Tibial artery (tissue), 4 donors: ENCODE measurements around the gene TAC4.

Source experiments
- DNase-seq, 2 donors: peaks; one replicate each; pipeline ENCODE4 v3.0.0-alpha.2; 2019
- H3K27ac ChIP-seq, 2 donors: fragments of 200-600 bp; sonication (generic) in 1 of 2; 1 replicate in 1 of 2; 2 replicates in 1 of 2; pipeline ENCODE4 v1.5.1; 2018 to 2019; ENCODE audit warnings: mild to moderate bottlenecking in 1 of 2
- H3K27me3 ChIP-seq, 2 donors: fragments of 200-600 bp; sonication (generic) in 1 of 2; one replicate each; pipeline versions ENCODE4 v1.5.1 to v1.6.0; 2016 to 2019
- H3K36me3 ChIP-seq, 3 donors: fragments of 200-600 bp; sonication (generic) in 2 of 3; one replicate each; pipeline ENCODE4 v1.5.1; 2016 to 2019; ENCODE audit warnings: mild to moderate bottlenecking in 2 of 3
- H3K4me1 ChIP-seq, 4 donors: fragments of 200-600 bp; sonication (generic) in 2 of 4; 1 replicate in 3 of 4; 2 replicates in 1 of 4; pipeline ENCODE4 v1.5.1; 2016 to 2019
- H3K4me3 ChIP-seq, 2 donors: fragments of 200-600 bp; sonication (generic) in 1 of 2; 1 replicate in 1 of 2; 2 replicates in 1 of 2; pipeline ENCODE4 v1.5.1; 2018 to 2019; ENCODE audit warnings: mild to moderate bottlenecking in 2 of 2
- H3K9me3 ChIP-seq, 3 donors: fragments of 200-600 bp; sonication (generic) in 1 of 3; one replicate each; pipeline ENCODE4 v1.5.1; 2016 to 2019
- intact Hi-C: fragments of 100-400 bp; cut with DNase I; formaldehyde crosslinking; loops from one replicate; pipeline ENCODE4 v1.15.0; 2023; ENCODE audit warnings: low total_unique reads
- TF ChIP-seq, protein P1 (sequence below), 2 experiments: fragments of 200-600 bp in 1 of 2; fragments of 450-650 bp in 1 of 2; IDR thresholded peaks; one replicate each; pipeline ENCODE4 v1.5.1; 2017 to 2019; ENCODE audit warnings: antibody characterized with exemption in 2 of 2, mild to moderate bottlenecking in 1 of 2, moderate library complexity in 1 of 2

Gene TAC4, protein sequence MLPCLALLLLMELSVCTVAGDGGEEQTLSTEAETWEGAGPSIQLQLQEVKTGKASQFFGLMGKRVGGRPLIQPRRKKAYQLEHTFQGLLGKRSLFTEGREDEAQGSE

GRCh38 chr17:49848019-49848473, at the start of gene TAC4:
Gene TAC4, minus strand, starts transcription at chr17:49848069. Its CDS starts 52 bp downstream, at chr17:49848017.
- intact Hi-C loops: loop anchor here (10.0 kb wide), 1 partner anchor 53 kb away; no protein-coding TSS in a partner anchor
- H3K9me3 ChIP-seq: no peaks in the 10 kb centered on the region
- peaks cover 0 to 20% (median 0%) of the 10 kb centered on the region in 3 donors for H3K36me3 ChIP-seq
- no peaks in the 10 kb centered on the region for H3K27me3 ChIP-seq
- no peak within 1 kb of the TSS for H3K4me3 ChIP-seq
- peak in 1 of 2 donors; percentile 37 for DNase-seq
- peaks cover 0 to 54% (median 36%) of the 10 kb centered on the region in 4 donors for H3K4me1 ChIP-seq
- TF ChIP-seq, protein P1, sequence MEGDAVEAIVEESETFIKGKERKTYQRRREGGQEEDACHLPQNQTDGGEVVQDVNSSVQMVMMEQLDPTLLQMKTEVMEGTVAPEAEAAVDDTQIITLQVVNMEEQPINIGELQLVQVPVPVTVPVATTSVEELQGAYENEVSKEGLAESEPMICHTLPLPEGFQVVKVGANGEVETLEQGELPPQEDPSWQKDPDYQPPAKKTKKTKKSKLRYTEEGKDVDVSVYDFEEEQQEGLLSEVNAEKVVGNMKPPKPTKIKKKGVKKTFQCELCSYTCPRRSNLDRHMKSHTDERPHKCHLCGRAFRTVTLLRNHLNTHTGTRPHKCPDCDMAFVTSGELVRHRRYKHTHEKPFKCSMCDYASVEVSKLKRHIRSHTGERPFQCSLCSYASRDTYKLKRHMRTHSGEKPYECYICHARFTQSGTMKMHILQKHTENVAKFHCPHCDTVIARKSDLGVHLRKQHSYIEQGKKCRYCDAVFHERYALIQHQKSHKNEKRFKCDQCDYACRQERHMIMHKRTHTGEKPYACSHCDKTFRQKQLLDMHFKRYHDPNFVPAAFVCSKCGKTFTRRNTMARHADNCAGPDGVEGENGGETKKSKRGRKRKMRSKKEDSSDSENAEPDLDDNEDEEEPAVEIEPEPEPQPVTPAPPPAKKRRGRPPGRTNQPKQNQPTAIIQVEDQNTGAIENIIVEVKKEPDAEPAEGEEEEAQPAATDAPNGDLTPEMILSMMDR (IDR thresholded peaks at IDR 0.05): no peak
- peak within 1 kb of the TSS in 1 of 2 donors; percentile 27 for H3K27ac ChIP-seq

DNA sequence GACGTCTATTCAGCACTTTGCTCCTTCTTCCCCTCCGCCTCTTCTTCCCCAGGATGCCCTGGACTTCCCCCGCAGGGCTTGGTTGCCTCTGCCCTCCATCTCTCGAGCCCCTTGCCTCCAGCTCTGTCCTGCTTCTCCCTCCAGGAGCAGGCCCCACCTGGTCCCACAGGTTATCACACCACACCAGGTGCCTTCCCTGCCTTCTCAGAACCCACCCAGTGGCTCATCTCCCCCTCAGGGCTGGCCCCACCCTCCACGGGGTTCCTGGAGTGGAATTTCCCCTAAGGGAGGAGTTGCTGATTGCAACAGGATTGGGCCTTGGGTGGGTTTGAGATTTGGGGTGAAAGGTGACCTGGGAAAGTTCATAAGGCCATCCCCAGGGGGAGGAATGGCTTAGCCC, 49.0 kb upstream of the TAC4 start:
- Histone ChIP-seq H3K36me3 (no peaks in the 10 kb centered on the region), H3K9me3 (no peaks in the 10 kb centered on the region), H3K4me1 (peaks cover 0 to 2% (median under 1%) of the 10 kb centered on the region in 4 donors), H3K27ac (no peak overlapping the region), H3K4me3 (no peak overlapping the region), H3K27me3 (peaks cover 0 to 22% of the 10 kb centered on the region in 2 donors)
- no peak for DNase-seq
- TF ChIP-seq, protein P1 (IDR thresholded peaks at IDR 0.05): no peak
- intact Hi-C loops: no loop called here

- DNase-seq: no peak
- Histone ChIP-seq H3K9me3 (no peaks in the 10 kb centered on the region), H3K27me3 (peaks cover 0 to 24% of the 10 kb centered on the region in 2 donors), H3K4me3 (no peak overlapping the region), H3K4me1 (no peaks in the 10 kb centered on the region), H3K36me3 (no peaks in the 10 kb centered on the region), H3K27ac (no peak overlapping the region)
- TF ChIP-seq, protein P1 (IDR thresholded peaks at IDR 0.05): no peak
- intact Hi-C loops: no loop called here
These were observed 48.4 kb upstream of the TAC4 start for GRCh38 chr17:49896222-49896621.

- intact Hi-C loops: no loop called here
- Histone ChIP-seq H3K27me3 (peaks cover 0 to 27% of the 10 kb centered on the region in 2 donors), H3K27ac (no peak overlapping the region), H3K4me3 (no peak overlapping the region), H3K4me1 (peaks cover 0 to under 1% (median 0%) of the 10 kb centered on the region in 4 donors), H3K36me3 (no peaks in the 10 kb centered on the region), H3K9me3 (no peaks in the 10 kb centered on the region)
- DNase-seq: no peak
- TF ChIP-seq, protein P1 (IDR thresholded peaks at IDR 0.05): no peak
These were observed 47.9 kb upstream of the TAC4 start for GRCh38 chr17:49895812-49896211.

DNA sequence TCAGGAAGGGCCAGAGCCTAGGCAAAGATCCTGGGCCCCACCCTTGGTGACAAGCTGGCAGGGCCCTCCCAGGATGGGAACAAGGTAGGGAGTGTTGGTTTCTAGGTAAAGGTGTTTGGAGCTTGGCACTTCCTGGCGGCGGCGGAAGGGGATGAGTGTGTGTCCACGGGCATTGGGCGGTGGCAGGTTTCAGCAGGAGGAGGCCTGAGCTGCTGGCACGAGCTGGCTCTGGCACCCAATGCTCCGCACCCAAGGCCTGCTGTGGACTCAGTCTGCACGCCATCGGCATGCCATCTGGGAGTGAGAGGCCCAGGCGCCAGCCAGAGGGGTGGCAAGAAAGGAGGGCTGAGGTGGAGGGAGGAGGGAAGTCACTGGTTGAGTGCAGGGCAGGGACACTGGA, 46.9 kb upstream of the TAC4 start:
- Histone ChIP-seq H3K9me3 (no peaks in the 10 kb centered on the region), H3K36me3 (no peaks in the 10 kb centered on the region), H3K27ac (no peak overlapping the region), H3K27me3 (peaks cover 0 to 36% of the 10 kb centered on the region in 2 donors), H3K4me1 (peaks cover 0 to 4% (median 0%) of the 10 kb centered on the region in 4 donors), H3K4me3 (no peak overlapping the region)
- TF ChIP-seq, protein P1 (IDR thresholded peaks at IDR 0.05): no peak
- no peak for DNase-seq
- intact Hi-C loops: no loop called here
